ENCODE results near the gene NLGN4Y. TPM values are rescaled to one million over a fixed set of nuclear protein-coding genes. Genes with fewer than 3 reads are reported as not detected.

NLGN4Y gene
- polyA plus RNA-seq (ENCODE audit: insufficient read length in 3 of 3) = 10 to 100 TPM in 2 of 3 donors, under 1 TPM in 1; 0.09 to 19.4 (median 19.3) TPM
- long read RNA-seq, donor 1 = 0 reads
- long read RNA-seq, donor 2 = 0 reads
- long read RNA-seq, donor 3, full-length matches to known transcripts = 2 of 2 reads
- long read RNA-seq, donor 3, partial matches to known transcripts = 0 of 2 reads
- long read RNA-seq, donor 3, other reads (novel, unspliced or antisense) = 0 of 2 reads
- long read RNA-seq, donor 4, partial matches to known transcripts = 0 of 3 reads
- long read RNA-seq, donor 4, other reads (novel, unspliced or antisense) = 0 of 3 reads
- long read RNA-seq, donor 5 = 0 reads
- long read RNA-seq, donor 6, partial matches to known transcripts = 0 of 1 reads
- long read RNA-seq, donor 6, other reads (novel, unspliced or antisense) = 0 of 1 reads
- long read RNA-seq, donor 7 = 0 reads
- long read RNA-seq, donor 8 = 0 reads
- long read RNA-seq, donor 9, full-length matches to known transcripts = 1 of 1 reads
- long read RNA-seq, donor 9, partial matches to known transcripts = 0 of 1 reads
- long read RNA-seq, donor 9, other reads (novel, unspliced or antisense) = 0 of 1 reads
- long read RNA-seq, donor 10, partial matches to known transcripts = 0 of 2 reads
- long read RNA-seq, donor 10, other reads (novel, unspliced or antisense) = 0 of 2 reads
- long read RNA-seq, donor 11 = 0 reads
- long read RNA-seq, donor 12 = 0 reads
- long read RNA-seq, donor 13 = 0 reads
- long read RNA-seq, donor 14 = 0 reads
- long read RNA-seq, donor 15 = 0 reads
- long read RNA-seq, donor 16, full-length matches to known transcripts = 7 of 7 reads
- long read RNA-seq, donor 16, partial matches to known transcripts = 0 of 7 reads
- long read RNA-seq, donor 16, other reads (novel, unspliced or antisense) = 0 of 7 reads

- peak in 1 of 11 donors; percentile 33 for DNase-seq (ENCODE audit: extremely low read depth in 1 of 11, low read depth in 9 of 11, low spot score in 4 of 11)
Measured at GRCh38 chrY:14524272-14525231, at the start of gene NLGN4Y. Gene NLGN4Y (plus strand): TSS chrY:14524529. CDS start chrY:14622120, 97,591 bp downstream.

- no peak for DNase-seq (ENCODE audit: extremely low read depth in 1 of 11, low read depth in 9 of 11, low spot score in 4 of 11)
Measured at GRCh38 chrY:14485935-14486334, 38.4 kb upstream of the NLGN4Y start.

- DNase-seq (ENCODE audit: extremely low read depth in 1 of 11, low read depth in 9 of 11, low spot score in 4 of 11) = no peak
Measured at GRCh38 chrY:14490226-14490625, 34.1 kb upstream of the NLGN4Y start.

DNA sequence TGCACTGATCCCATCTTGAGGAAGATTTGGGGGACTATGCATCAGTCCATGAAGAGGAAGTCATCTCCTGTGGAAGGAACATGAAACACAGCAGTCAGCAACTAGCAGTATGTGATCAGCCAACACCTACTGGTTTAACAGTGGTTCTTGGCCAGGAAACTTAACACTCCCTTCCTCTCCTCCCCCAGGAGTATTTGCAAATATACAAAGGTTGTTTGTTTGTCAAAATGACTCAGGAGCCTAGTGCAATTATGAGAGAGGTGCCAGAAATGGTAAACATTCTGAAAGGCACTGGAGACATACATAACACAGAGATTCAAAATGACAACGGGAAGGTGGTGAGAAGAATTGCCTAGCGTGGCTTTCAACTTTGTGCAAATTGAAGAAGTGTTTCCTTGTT, 26.3 kb upstream of the NLGN4Y start:
- DNase-seq (ENCODE audit: extremely low read depth in 1 of 11, low read depth in 9 of 11, low spot score in 4 of 11) = no peak

- no peak for DNase-seq (ENCODE audit: extremely low read depth in 1 of 11, low read depth in 9 of 11, low spot score in 4 of 11)
Measured at GRCh38 chrY:14504592-14504991, 19.7 kb upstream of the NLGN4Y start.

DNA sequence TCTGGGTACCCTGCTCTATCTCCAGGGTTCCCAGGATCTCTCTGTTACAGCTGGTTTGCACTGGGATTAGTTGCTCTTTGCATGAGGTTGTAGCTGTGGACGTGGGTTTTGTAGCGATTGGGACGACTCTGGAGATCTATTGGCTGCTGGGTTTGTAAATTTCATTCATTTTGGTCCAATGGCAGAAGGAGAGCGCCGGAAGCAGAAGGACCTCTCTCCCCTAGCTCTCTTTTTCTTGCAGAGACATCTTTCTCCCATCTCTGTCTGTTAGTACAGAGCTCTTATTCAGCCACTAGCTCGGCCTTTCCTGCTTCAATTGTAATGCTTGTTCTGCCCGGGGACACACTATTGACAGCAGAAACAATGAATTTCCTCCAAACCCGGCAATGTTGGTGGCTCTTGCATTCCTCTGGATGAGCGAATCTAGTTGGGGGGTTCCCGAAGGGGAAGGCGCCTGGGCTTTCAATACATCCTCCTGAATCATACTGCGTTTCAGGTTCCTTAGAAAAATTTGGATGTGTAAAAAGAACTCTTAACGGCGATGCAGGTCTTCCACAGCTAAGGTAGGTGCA, 1.9 kb upstream of the NLGN4Y start:
- DNase-seq (ENCODE audit: extremely low read depth in 1 of 11, low read depth in 9 of 11, low spot score in 4 of 11) = no peak

DNA sequence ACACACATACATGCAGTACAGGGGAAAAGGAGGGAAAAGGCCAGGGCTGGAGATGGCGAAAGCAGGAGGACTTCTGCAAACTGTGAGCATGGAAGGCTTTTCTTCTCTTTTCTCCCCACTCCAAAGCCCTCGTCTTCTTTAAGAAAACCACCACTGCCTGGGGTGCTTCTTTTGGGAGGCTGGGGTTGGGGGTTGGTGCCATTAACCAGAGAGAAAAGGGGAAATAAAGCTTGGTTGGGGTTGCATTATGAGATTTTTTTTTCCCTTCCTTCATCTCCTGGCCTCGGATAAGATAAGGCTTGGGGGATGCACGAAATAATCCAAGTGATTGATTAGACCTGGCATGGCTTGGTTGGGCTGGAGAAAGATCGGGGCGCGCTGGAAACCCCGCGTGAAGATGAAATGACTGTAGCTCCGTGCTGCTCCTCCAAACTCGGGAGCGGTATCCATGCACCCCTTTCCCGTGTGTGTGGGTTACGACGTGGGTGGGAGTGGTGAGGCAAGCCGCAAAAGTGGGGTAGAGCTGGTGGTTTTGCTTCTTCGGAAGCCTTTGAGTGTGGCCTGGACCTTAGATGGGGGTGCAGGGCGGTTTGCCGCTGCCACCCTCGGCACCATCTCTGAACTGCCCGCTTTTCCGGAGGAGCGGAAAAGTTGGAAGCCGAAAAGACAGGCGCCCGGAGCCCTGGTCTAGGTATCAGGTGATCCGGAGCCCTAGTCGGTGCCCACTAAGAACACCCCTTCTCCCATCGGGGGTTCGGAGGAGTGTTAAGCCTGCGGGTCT, 648 bp upstream of the NLGN4Y start:
- no peak for DNase-seq (ENCODE audit: extremely low read depth in 1 of 11, low read depth in 9 of 11, low spot score in 4 of 11)

- no peak for DNase-seq (ENCODE audit: extremely low read depth in 1 of 11, low read depth in 9 of 11, low spot score in 4 of 11)
Measured at GRCh38 chrY:14525315-14525714, 986 bp downstream of the NLGN4Y start.

DNA sequence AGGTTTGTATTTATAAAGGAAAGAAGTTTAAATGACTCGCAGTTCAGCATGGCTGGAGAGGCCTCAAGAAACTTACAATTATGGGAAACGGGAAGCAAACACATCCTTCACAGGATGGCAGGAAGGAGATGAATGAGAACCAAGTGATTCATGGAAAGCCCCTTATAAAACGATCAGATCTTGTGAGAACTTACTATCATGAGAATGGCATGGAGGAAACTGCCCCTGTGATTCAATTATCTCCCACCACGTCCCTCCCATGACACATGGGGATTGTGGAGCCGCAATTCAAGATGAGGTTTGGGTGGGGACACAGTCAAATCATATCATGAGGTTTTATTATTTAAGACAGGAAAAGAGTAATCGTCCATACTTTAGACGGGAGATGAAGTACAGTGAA, 4.0 kb downstream of the NLGN4Y start:
- no peak for DNase-seq (ENCODE audit: extremely low read depth in 1 of 11, low read depth in 9 of 11, low spot score in 4 of 11)

DNA sequence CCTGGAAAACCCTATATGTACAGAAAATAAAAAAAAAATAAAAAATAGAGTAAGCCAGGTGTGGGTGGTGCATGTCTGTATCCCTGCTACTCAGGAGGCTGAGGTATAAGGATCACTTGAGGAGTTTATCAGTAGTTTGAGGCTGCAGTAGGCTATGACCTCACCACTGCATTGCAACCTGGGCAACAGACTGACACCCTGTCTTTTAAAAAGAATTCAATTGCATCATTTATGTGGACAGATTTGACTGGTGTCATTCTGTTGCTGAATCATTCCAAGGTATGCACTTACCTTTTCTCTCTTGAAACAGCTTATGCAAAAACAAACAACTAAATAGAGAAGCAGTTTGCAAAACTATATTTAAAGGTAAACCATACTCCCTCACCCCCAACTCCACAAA, 12.4 kb downstream of the NLGN4Y start:
- no peak for DNase-seq (ENCODE audit: extremely low read depth in 1 of 11, low read depth in 9 of 11, low spot score in 4 of 11)

DNA sequence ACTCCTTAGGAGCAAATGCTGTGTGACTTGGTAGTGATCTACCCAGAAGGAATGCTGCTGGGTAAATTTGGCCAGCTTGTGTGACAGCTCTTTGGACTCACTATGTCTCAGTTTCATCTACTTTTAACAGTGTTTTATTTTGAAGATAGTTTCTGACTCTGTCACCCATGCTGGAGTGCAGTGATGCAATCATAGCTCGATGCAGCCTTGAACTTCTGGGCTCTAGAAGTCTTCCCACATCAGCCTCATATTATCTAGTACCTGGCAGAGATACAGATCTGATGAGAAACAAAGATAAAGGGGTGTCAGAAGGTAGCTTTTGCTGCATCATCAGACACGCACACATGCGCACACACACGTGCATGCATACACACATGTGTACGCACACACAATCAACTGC, 19.2 kb downstream of the NLGN4Y start:
- DNase-seq (ENCODE audit: extremely low read depth in 1 of 11, low read depth in 9 of 11, low spot score in 4 of 11) = no peak

- no peak for DNase-seq (ENCODE audit: extremely low read depth in 1 of 11, low read depth in 9 of 11, low spot score in 4 of 11)
Measured at GRCh38 chrY:14581294-14581693, 57.0 kb downstream of the NLGN4Y start.

- DNase-seq (ENCODE audit: extremely low read depth in 1 of 11, low read depth in 9 of 11, low spot score in 4 of 11) = no peak
Measured at GRCh38 chrY:14586725-14587124, 62.4 kb downstream of the NLGN4Y start.

DNA sequence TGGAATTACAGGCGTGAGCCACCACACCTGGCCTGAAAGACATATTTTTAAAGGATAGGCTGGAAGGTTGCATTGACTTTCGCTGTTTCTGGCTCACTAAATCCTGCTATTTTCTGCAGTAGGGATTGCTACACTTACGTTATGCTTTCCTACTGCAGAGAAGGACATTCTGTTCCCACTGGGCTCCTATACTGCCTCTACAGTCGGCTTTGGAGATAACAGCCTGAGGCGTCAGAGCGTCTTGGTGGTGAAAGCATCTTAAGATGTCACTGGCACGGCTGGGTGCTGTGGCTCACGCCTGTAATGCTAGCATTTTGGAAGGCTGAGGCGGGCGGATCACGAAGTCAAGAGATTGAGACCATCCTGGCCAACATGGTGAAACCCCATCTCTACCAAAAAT, 77.0 kb downstream of the NLGN4Y start:
- no peak for DNase-seq (ENCODE audit: extremely low read depth in 1 of 11, low read depth in 9 of 11, low spot score in 4 of 11)

- no peak for DNase-seq (ENCODE audit: extremely low read depth in 1 of 11, low read depth in 9 of 11, low spot score in 4 of 11)
Measured at GRCh38 chrY:14617625-14618024, 93.3 kb downstream of the NLGN4Y start.

- DNase-seq (ENCODE audit: extremely low read depth in 1 of 11, low read depth in 9 of 11, low spot score in 4 of 11) = no peak
Measured at GRCh38 chrY:14618513-14618912, 94.2 kb downstream of the NLGN4Y start.

- no peak for DNase-seq (ENCODE audit: extremely low read depth in 1 of 11, low read depth in 9 of 11, low spot score in 4 of 11)
Measured at GRCh38 chrY:14628208-14628607, 103.9 kb downstream of the NLGN4Y start.

DNA sequence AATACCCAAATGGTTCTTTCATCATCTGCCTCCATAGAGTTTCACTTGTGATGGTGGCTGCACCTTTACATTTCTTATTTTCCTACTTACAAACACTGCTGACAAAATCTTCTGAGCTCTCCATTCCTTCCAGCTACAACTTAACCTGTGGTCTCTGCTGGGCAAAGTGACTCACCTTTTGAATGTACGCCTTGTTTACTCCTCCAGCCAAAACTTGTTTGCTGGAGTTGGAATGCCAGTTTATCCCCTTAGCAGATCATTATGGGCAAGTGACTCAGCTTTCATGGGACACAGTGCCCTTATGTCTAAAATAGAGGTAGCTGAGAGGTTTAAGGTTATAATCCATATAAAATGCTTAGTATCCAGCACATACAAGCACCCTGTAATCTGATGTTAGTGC, 107.3 kb downstream of the NLGN4Y start:
- DNase-seq (ENCODE audit: extremely low read depth in 1 of 11, low read depth in 9 of 11, low spot score in 4 of 11) = no peak
